Stimulated activated CD4-positive, alpha-beta T cell treated with anti-CD3 and anti-CD28 coated beads, Interleukin-1b, Interleukin-23, amount 100 ng/mL, for 1 hour (primary cell): ENCODE results near the gene CCNQ.
"Not testable (repeated sequence)": the region's sequence is repeated elsewhere in the genome, so short reads cannot be mapped to it uniquely, and the experiment has no call there.

Experiments used
- DNase-seq, 2 donors: peaks; one replicate each; pipeline ENCODE4 v3.0.0-alpha.2; 2020; ENCODE audit warnings: low read depth in 2 of 2

The CCNQ gene

DNA sequence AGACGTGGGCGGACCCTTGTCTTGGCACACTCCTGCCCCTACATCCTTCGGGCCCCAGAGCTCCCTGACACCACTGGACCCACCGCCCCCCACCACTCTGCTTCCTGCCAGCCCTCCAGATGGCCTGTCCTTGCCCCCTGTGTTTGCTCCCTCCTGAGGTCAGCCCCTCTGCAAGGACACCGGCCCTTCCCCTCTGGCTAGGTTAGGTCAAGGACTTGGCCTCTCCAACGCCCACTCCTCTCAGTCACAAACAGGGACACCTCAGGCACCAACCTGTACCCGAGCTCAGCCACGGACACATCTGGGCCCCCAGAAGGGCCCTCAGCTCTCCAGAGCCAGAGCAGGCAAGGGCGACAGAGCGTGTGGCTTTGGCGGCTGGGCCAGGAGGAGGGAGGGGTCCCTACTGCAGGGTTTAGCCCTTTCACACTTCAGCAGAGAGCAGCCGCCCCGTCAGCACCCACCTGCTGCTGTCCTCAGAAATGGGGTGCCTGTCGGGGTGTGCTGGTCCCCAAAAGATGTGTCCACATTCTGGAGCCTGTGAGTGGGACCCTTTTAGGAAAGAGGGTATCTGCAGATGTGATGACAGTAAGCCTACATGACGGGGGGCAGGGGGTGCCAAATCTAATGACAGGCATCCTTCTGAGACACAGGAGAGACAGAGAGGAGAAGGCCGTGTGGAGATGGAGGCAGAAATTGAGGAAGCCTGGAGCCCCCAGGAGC is 24.5 kb upstream of the CCNQ start:
- DNase-seq: no peak

DNA sequence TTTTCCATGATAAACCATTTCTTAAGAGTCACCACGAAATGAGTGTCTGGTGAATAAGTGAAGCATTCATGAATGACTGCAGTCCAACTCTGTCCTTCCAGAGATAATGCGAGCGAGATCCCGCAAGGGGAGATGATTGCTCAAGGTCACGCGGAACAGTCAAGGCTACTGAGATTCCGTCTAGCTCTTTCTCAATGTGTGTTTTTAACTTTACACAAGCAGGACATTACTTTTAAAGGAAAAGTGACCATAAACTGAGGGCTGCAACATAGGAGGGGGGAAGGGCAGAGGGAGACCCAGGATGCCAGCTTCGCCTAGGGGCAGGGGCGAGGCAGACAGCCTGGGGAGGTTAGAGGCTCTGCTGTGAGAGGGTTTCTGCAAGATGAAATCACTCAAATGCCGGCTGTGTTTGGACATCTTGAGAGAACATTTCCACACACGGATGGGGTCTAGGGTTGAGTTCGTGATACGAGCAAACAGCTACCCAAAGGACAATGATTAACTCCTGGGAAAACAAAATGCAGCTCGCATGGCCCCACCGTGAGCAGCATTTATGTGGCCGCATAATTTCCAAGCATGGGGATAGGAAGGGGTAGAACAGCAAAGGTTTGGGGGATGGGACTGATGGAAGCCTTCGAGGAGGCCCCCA is 23.8 kb upstream of the CCNQ start:
- no peak for DNase-seq

DNA sequence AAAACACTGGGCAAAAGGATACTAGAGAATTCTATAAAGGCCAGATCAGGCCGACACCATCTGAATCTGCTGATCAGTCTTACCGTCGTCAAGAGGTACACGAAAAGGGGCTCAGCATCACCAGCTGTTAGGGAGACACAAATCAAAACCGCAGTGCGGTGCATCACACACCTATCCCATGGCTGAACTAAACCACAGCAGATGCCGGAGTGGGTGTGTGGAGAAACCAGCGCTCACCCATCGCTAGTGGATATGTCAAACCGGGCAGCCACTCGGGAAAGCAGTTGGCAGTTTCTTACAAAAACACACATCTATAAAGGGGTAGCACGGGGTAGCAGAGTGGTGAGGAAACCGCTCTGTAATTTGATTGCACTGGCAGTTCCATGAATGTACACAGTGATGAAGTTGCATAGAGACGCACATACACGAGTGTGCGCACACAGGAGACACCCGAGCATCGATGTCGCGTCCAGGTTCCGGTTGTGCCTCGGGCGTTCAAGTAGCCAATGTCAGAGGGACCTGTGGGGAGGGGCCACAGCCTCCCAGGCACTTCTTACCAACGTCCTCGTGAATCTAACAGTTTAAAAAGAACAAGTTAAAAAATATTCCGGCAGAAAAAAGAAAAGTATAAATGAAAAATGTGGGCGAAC is 23.1 kb upstream of the CCNQ start:
- no peak for DNase-seq

DNA sequence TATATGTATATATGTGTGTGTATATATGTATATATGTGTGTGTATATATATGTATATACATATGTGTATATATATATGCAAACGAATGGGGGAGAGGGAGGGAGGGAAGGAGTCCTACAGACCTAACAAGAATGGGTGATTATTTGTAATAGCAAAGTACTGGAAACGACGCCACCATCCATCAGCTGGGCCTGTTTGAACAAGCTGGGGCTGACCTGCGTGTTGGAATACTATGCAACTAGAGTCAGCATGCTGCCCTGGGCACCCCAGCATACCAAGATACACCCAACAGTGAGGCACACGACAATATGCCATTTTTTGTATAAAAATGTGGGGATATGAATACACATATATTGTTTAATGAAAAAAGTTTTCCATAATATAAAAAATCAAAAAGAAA is 21.6 kb upstream of the CCNQ start:
- DNase-seq: no peak

DNA sequence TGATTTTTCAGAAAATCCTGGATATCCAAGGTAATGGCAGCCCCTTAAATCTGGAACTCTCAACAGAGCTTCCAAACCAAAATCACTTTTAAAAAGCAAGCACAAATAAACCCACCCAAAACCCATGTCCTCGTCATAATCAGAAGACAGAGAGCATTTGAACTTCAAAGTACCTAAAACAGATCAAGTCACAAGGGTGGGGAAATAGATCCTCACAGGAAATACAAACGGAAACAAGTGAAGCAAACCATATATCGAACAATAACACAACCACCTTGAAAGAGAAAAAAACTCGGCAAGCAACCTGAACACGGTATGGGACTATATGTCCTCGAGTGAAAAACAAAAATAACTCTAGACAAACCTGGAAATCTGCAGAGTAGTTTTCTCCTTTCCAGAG is 15.9 kb upstream of the CCNQ start:
- no peak for DNase-seq

DNA sequence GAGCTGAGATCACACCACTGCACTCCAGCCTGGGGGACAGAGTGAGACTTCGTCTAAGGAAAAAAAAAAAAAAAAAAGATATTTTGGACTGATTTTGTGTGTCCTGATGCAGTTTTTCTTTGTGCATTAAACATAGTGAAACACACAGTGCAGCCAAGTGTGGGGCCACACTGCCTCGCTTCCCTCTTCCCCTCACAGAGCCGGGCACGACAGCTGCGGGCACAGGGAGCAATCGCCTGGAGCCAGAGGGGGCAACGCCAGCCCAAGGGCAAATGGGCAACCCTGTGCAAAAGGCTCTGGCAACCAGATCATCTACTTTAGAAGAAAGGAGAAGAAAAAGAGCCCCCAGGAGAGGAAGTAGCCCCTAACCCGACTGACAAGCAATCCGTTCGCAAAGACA is 13.5 kb upstream of the CCNQ start:
- DNase-seq: no peak

DNA sequence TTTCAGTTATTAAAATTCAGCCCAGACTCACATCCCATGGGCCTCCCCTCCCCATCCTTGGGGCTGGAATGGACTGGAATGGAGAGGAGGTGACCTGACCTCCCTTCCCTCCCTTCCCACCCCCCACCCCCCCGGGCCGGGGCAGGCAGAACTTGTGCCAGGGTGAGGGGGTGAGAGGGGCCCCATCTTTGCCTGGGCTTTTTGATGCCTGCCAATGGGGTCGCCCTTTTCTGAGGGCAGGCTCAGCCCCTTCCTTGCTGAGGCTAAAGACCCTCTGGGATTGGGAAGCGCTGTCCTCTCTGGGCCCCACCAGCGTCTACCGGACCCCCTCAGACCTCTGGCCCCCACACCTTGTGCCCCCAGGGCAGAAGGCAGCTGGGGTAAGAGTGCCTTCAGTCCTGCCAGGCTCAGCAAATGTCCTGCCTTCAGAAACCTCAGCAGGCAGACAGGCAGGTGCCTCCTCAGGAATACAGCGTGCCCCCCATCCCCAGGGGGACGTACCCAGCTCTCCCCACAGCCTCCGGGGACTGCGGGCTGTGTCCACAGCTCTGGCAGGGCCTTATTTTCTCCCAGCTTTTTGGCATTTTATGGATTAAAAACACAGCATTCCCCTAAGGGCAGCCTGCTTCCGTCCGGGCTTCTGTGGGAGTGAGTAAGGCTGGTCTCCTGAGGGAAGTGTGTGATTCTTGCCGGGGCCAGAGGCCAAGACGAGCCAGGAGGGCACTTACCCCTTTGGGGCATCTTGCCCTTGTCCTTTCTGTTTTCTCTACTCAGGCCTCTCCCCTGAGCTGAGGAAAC is 12.6 kb upstream of the CCNQ start:
- no peak for DNase-seq

DNA sequence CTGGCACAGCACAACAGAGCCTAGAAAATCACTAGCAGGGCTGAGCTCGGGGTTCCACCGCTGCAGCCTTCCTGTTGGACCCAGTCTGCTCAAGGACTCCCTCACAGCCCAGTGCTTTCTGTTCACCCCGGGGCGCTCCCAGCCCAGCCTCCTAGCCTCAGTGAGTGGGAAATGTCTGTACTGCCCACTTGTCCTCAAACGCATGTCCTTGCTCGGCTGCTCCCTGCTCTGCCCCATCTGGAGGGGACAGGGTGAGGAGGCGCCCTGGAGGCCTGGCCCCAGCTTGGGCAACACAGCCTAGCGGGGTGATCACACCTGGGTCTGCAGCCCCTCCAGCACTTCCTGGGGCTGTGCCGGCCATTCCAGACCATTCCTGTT is 11.9 kb upstream of the CCNQ start:
- no peak for DNase-seq

DNA sequence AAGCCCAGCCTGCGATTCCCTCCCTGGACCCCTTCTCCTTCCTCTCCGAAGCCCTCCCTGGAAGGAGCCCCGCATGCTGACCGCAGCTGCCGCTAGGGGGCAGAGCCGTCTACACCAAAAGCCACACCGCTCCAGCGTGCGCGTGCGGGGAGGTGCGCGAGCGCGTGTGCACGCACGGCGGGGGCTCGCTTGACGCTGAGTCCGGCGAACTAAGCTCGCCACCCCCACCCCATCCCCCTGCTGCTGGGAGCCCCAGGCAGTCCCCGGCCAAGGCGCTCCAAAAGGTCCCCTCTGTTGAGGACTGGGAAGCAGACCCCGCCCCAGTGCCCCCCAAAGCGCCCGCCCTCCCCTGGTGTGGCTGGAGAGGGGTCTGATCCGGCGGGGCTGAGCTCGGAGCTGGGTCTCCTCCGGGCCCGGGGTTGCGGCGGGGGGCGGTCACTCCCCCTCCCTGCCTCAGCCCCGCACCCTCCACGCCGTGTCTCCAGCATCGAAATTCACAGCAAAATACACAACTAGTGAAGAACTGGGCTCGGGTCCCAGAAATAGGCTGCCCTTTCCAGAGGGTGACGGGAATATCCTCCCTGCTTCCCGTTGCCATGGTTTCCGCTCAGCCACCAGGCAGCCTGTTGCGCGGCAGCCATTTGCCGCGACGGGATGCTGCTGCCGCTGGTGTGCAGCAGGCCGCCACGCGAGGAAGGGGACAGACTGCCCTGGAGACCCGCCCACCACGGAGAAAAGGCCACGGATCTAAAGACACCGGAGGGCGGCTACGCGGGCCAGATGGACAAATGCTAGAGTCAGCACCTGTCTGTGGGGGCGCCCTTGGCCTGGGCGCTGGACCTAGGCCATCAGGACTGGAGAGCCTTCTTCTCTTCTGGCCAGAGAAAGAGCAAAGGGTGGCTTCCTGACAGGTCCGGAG is 11.2 kb upstream of the CCNQ start:
- DNase-seq: peak; percentile 53 to 59

DNA sequence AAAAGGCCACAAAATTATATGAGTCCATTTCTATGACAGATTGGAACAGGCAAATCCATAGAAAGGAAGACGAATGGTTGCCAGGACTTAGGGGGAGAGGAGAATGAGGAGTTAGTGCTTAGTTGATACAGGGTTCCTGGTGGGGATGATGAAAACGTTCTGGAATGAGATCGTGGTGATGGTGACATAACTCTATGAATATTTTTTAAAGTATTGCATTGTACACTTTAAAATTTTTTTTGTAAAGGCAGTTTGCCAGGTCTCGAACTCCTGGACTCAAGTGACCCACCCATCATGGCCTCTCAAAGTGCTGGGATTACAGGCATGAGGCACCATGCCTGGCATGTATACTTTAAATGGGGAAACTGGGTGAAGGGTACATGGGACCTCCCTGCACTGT is 9.9 kb upstream of the CCNQ start:
- DNase-seq: no peak

DNA sequence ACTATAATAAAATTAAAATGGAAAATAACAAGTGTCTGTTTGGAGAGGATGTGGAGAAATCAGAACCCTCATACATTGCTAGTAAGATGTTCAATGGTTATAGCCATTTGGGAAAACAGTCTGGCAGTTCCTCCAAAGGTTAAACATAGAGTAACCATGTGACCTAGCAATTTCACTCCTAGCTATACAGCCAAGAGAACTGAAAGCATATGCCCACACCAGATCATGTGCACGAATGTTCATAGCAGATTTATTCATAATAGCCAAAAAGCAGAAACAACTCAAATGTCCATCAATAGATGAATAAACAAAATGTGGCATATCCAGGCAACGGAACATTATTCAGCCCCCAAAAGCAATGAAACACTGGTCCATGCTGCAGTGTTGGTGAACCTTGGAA is 9.4 kb upstream of the CCNQ start:
- no peak for DNase-seq

DNA sequence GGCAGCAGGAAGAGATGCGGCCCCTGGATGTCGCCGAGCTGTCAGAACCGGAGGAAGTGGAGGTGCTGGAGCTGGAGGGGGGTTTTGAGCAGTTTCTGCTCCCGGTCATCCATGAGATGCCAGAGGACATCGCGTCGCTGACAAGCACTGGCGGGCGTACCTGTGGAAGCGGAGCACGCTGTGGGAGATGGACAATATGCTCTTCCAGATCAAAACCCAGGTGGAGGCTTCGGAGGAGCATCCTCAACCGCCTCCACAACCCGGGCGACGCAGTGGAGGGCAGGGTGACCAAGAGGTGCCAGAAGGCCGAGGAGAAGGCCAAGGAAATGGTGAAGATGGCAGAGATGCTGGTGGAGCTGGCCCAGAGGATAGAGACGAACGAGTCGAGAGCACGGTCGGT is 7.6 kb upstream of the CCNQ start:
- DNase-seq: no peak

DNA sequence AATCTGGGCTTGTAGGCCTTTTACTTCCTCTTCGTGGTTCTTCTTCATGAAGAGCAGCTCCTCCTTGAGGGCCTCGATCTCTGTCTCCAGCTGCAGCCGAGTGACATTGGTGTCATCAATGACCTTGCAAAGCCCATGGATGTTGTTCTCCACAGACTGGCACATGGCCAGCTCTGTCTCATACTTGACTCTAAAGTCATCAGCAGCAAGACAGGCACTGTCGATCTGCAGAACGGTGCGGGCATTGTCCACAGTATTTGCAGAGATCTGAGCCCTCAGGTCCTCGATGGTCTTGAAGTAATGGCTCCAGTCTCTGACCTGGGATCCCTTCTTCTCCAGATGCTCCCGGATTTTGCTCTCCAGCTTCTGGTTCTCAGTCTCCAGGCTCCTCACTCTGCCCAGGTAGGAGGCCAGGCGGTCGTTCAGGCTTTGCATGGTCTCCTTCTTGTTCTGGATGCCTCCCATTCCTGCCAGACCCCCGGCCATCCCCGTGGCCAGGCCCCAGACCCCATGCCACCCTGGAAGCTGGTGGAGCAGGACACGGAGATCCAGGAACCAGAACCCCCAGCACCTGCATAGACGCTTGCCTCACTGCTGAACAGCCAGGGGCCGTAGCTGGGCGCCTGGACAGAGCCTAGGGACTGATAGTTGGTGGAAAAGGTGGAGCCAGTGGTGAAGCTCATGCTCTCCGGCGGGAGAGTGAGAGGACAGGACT is 5.9 kb upstream of the CCNQ start:
- not testable (repeated sequence) for DNase-seq

DNA sequence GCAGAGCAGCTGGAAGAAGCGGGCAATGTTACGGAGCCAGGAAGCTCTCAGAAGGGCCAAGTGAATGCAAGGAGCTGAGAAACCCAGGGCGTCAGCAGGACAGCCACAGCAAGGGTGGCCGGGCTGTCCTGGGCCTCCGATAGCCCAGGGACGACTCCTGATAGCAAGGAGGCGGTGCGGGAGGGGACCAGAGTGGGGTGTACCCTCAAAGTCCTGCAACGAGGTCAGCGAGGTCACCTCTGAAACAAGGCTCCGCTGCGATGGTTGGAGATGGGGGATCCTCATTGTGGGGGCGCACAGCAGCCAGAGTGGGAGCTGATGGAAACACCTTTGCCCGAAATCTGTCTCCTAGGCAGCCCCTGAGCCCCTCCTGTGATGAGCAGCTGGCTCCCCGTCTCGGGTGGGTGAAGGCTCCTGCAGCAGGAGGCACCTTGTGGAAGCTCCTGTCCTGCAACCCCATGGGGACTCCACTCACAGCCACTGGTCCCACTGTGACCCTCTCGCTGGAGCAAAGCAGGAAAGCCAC is 4.3 kb upstream of the CCNQ start:
- no peak for DNase-seq

DNA sequence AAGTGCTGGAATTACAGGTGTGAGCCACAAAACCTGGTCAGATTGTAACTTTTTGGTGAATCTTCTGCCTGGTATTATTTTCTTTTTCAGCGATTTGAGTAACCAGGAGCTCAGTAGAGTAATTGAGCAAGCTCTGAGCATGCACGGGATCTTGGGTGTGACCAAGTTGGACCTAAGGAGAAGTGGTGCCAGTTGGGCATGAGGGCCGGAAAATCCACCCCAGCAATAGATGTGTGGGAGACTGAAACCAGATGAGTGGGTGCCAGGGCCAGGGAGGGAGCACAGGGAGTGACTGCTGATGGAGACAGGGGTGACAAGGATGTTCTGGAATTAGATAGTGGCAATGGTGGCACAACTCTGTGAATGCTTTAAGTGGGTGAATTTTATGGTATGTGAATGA is 3.7 kb upstream of the CCNQ start:
- no peak for DNase-seq

DNA sequence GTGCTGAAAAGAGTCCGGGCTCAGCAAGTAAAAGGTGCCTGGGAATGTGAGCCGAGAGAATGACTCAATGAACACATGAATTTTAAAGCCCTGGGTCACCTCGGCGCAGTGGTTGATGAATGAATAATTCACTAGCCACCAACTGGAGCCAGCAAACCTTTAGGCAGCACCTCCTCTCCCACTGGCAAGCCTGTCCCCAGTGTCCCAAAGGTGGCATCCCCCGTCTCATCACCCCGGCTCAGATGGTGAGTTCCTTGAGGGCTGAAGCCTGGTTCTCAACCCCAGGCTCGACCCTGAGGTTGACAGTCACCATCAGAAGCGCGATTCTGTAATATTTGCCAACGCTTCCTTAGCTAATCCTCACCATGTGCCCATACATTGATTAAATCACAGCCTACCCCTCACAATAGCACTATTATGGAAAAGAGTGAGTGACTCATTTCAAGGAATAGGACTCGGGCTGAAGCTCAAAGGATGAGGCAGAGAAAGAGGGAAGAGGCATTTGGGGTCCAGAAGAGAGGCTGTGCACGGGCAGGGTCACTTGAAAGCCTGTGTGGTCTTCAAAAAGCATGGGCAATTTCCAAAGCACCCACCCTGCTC is 2.7 kb upstream of the CCNQ start:
- no peak for DNase-seq

DNA sequence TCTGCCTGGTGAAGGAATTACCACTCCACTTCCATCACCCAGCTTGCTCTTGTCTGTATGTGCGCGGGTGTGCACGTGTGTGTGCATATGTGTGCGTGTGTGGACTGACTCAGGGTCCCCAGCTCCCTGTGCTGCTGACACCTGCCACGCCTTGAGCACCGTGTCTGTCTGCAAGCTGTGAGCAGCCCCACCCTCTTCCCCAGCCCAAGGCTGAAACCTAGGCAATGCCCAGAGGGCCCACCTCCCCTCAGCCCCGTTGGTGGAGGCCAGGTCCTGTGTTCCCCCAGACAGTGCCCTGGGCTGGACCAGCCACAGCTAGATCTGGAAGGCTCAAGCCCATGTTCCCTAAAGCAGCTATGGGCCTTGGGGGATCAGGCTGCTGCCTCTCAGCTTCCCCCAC is 2.0 kb upstream of the CCNQ start:
- DNase-seq: no peak

DNA sequence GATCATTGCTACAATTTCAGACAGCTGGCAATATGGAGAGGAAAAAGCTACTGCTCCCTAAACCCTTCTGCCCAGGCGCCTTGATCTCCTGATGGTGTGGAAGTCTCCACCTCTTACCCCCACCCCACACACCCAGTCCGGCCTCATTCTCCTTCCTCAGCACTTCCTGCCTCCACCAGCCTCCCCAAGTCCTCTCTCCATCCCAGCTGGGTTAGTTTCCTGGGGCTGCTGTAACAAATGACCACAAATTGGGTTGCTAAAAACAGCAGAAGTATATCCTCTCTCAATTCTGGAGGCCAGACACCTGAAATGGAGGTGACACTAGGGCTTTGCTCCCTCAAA is 1.1 kb upstream of the CCNQ start:
- DNase-seq: no peak

DNA sequence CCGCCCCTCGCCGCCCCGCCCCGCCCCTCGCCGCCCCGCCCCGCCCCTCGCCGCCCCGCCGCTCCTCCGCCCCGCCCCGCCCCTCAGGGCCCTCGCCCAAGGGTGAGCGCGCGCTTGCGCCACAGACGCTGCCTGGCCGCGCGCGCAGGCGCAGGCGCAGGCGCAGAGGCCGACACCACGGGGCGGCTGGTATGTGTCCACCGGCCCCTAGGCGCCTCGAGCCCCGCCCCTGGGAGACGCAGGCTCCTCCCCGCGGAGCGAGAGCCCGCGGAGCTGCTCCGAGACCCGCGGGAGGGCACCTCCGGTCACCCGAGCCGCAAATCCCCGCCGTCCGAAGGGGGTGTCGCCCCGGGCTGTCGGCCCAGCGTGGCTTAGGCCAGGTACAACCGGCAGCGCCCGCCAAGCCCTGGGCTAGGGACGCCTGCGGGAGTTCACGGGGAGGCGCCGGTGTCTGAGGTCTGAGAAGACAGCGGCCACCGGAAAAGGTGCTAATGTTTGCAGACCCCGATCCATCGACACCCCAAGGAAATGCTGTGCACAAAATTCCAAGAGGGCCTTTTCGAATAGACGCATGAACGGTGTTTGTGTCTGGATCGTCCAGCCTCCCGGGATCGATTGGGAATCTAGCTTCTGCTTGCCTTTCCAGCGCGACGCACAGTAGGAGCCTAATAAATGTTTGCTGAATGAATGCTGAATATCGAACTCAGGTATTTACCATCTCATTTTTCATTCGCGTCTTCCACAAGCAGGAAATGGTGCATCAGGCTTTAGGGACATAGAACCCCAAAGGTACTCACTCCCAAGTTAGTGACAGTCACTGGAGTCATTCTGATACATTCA is 473 bp upstream of the CCNQ start:
- DNase-seq: peak; percentile 64 to 82
